Epithelial cell of prostate (primary cell): ENCODE results near the gene PPFIA4.
"Not testable (repeated sequence)": the region's sequence is repeated elsewhere in the genome, so short reads cannot be mapped to it uniquely, and the experiment has no call there.

Experiments
- DNase-seq: peaks from one replicate; pipeline ENCODE4 v3.0.0-alpha.2; 2011; ENCODE audit warnings: low read depth, low spot score
- H3K27ac ChIP-seq: fragments of 450-650 bp; 2 replicates; pipeline ENCODE4 v1.5.1; 2017; ENCODE audit warnings: mild to moderate bottlenecking

The PPFIA4 gene

GRCh38 chr1:203026031-203026665 lies at the start of gene PPFIA4:
PPFIA4 (plus strand) TSS chr1:203026491; CDS start chr1:203039009, 12,518 bp downstream.
- H3K27ac ChIP-seq: peak within 1 kb of the TSS; percentile 3
- no peak for DNase-seq

- no peak for DNase-seq
Observed at GRCh38 chr1:202976633-202977032, 49.7 kb upstream of the PPFIA4 start.

GRCh38 chr1:202979459-202979858 lies 46.8 kb upstream of the PPFIA4 start:
- no peak overlapping the region for H3K27ac ChIP-seq

More at GRCh38 chr1:202976633-202977032, 49.7 kb upstream of the PPFIA4 start:
- no peak overlapping the region for H3K27ac ChIP-seq

GRCh38 chr1:202981939-202982338 lies 44.4 kb upstream of the PPFIA4 start:
- H3K27ac ChIP-seq: no peak overlapping the region
- DNase-seq: no peak

More at GRCh38 chr1:202979459-202979858, 46.8 kb upstream of the PPFIA4 start:
- DNase-seq: no peak

- DNase-seq: no peak
- H3K27ac ChIP-seq: no peak overlapping the region
Observed at GRCh38 chr1:202982715-202983430, 43.4 kb upstream of the PPFIA4 start.

- not testable (repeated sequence) for H3K27ac ChIP-seq, DNase-seq
Observed at GRCh38 chr1:202986120-202986519, 40.2 kb upstream of the PPFIA4 start.

- no peak for DNase-seq
- no peak overlapping the region for H3K27ac ChIP-seq
Observed at GRCh38 chr1:202987255-202987654, 39.0 kb upstream of the PPFIA4 start.

- no peak for DNase-seq
- no peak overlapping the region for H3K27ac ChIP-seq
Observed at GRCh38 chr1:202987922-202988583, 38.2 kb upstream of the PPFIA4 start.

GRCh38 chr1:202989879-202990278 lies 36.4 kb upstream of the PPFIA4 start:
- no peak overlapping the region for H3K27ac ChIP-seq
- no peak for DNase-seq

GRCh38 chr1:202991112-202991511 lies 35.2 kb upstream of the PPFIA4 start:
- H3K27ac ChIP-seq: no peak overlapping the region
- DNase-seq: no peak

GRCh38 chr1:202994756-202995155 lies 31.5 kb upstream of the PPFIA4 start:
- no peak overlapping the region for H3K27ac ChIP-seq
- no peak for DNase-seq

- DNase-seq: no peak
- H3K27ac ChIP-seq: no peak overlapping the region
Observed at GRCh38 chr1:202998836-202999750, 27.2 kb upstream of the PPFIA4 start.

- DNase-seq: no peak
- H3K27ac ChIP-seq: no peak overlapping the region
Observed at GRCh38 chr1:203000217-203000944, 25.9 kb upstream of the PPFIA4 start.

GRCh38 chr1:203001986-203002385 lies 24.3 kb upstream of the PPFIA4 start:
- H3K27ac ChIP-seq: no peak overlapping the region
- no peak for DNase-seq

GRCh38 chr1:203002951-203003350 lies 23.3 kb upstream of the PPFIA4 start:
- no peak for DNase-seq
- H3K27ac ChIP-seq: no peak overlapping the region

- not testable (repeated sequence) for H3K27ac ChIP-seq, DNase-seq
Observed at GRCh38 chr1:203005395-203006142, 20.7 kb upstream of the PPFIA4 start.

GRCh38 chr1:203006948-203007871 lies 19.1 kb upstream of the PPFIA4 start, which contains the start of gene TMEM183A:
TMEM183A (plus strand) TSS chr1:203007374; CDS start chr1:203007466, 92 bp downstream.
- DNase-seq: peak; percentile 84
- peak within 1 kb of the TSS; percentile 86 for H3K27ac ChIP-seq

GRCh38 chr1:203009185-203009584 lies 17.1 kb upstream of the PPFIA4 start:
- H3K27ac ChIP-seq: no peak overlapping the region
- no peak for DNase-seq
